ENCODE measurements around the gene GPN3.

Gene GPN3

DNA sequence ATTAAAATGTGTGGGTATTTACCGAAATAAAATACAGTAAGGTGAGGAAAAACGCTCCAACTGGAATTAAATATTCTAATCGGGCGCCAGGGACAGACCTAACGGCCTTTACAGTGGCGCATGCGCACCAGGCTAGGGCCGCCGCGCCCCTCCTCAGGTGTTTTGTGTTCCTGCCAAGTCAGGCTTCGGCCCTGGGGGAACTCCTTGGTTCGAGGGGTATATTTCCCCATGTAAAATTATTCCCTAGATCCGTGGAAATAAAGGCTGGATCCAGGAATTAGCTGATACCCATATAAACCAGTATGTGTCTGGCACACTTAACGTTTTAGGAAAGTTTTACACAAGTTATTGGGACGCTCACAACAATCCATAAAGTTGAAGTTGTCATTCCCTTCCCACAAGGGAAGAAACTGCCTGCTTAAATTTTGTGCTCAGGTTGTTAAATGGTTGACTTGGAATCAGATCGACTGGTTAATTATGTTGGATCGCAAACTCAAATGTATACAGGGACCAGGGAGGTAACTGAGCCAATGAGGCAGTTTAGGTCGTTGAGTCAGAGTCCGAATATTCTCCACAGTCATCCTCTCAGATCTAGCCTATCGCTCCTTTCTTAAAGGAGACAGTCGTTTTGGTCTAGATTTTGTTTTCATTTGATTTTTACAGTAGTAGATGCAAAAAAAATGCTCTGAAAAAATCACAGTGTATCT, 63.9 kb downstream of the GPN3 start:
- TF ChIP-seq POLR2A (IDR thresholded peaks at IDR 0.05; ENCODE audit: low read length): peak; percentile 10
- TF ChIP-seq GATA1 (IDR thresholded peaks at IDR 0.05; ENCODE audit: low read depth, low read length): no peak
- DNase-seq: peak; percentile 83 to 91

DNA sequence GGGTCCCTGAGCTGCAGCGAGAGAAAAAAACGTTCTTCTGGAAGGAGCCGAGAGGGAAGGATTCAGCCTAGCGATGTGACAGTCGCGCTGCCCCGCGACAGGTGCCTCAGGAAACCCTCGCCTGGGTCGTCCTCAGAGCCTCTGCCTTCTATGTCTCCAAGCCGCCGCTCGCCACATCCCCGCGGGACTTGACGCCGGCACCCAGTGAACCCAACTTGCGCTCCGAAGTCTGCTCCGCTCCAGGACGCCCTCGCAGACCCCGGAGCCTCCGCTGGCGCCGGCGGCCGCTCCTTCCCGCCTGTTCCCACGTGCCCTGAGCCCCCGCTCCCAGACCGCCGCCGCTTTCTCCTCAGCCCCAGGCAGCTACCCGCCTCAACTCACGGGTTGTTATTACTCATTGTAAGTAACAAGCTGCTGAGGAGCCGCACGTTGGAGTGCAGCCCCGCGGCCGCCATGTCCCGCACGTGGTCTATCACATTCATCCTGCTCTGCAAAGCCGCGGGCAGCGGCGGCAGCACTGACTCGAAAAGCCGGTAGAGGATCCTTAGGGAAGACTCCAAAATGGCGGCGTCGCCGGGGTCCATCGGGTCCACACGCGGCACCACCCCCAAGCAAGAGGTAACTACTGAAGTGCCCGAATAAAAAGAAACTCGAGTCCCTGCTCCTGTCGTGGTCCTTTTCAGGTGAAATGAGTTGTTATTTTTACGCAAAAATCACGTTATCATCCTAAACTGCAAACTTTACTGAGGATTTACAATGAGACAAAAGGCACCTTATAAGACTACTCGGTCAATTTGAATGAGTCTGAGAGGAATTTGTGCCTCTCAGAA, 64.7 kb downstream of the GPN3 start, which contains the start of gene ANAPC7:
Gene ANAPC7, minus strand, starts transcription at position 563 of the 830 bp plus-strand sequence. Its CDS starts 81 bp downstream, at position 482.
- TF ChIP-seq POLR2A (IDR thresholded peaks at IDR 0.05; ENCODE audit: low read length): peak; percentile 71
- TF ChIP-seq GATA1 (IDR thresholded peaks at IDR 0.05; ENCODE audit: low read depth, low read length): no peak
- peak; percentile 93 to 95 for DNase-seq

Data from erythroblast (primary cell).